SU-DHL-6 (cell line): Measurements from ENCODE around the gene MRC1.

Experiments
- CTCF ChIP-seq: fragments of 200-600 bp; sonication (generic); IDR thresholded peaks from one replicate; pipeline ENCODE4 v1.5.1; 2017; ENCODE audit warnings: antibody characterized with exemption, mild to moderate bottlenecking, low read length, moderate library complexity; ENCODE audit not compliant: insufficient read depth, poor library complexity, severe bottlenecking
- EZH2phosphoT487 ChIP-seq: fragments of 200-600 bp; sonication (generic), shearing (Covaris generic); conservative IDR thresholded peaks from 2 replicates; pipeline ENCODE4 v1.6.1; 2018; ENCODE audit warnings: mild to moderate bottlenecking, antibody characterized with exemption, low read length, moderate library complexity, mixed read lengths

- TF ChIP-seq CTCF = no peak
- TF ChIP-seq EZH2phosphoT487 = no peak
Measured at GRCh38 chr10:17854044-17854652, 45.0 kb downstream of the MRC1 start.
